ENCODE measurements around the gene ACTN1.

Gene ACTN1

DNA sequence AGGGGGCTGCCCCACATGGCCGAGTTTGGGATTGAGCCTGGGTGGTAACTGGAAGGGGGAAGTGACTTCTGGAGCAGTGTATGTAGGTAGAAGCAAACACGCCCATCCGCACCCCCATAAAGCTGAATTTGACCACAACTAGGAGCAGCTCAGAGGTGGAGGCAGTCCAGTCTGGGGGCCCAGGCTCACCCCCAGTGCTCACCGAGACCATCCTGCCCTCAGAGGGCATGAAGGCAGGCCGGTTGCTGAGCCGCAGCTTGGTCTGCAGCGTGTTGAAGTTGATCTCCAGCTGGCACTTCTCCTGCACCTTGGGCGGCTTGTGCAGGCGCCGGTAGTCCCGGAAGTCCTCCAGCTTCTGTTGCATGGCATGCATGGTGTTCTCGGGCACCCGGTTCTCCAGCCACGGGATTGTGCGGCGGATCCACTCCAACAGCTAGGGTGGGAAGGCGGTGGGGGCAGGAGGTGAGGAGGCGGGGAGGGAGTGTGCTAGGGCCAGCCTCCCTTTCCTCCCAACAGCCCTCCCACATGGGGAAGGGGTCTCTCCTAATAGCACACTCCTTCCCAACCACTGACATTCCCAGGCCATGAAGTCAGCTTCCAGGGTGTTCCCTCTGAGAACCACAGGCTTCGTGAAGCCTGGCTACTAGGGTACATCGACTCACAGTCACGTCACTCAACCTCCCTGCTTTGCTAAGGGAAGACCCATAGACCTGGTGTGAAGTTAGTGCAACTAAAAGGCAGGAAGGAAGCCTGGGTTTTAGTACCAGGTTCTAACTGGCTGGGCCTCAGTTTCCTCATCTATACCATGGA is 87.0 kb downstream of the ACTN1 start:
- Histone ChIP-seq H3K4me2 (no peak overlapping the region), H3K9ac (no peak overlapping the region), H3K4me1 (ENCODE audit: low read depth, poor library complexity, severe bottlenecking) (no peaks in the 10 kb centered on the region), H3K36me3 (ENCODE audit: insufficient read depth) (no peaks in the 10 kb centered on the region), H4K20me1 (ENCODE audit: insufficient read depth) (no peaks in the 10 kb centered on the region), H3K27ac (no peak overlapping the region), H3K79me2 (ENCODE audit: insufficient read depth, low read depth) (no peaks in the 10 kb centered on the region), H2AFZ (ENCODE audit: low read depth) (no peak overlapping the region), H3K27me3 (ENCODE audit: insufficient read depth, low read depth) (no peaks in the 10 kb centered on the region), H3K4me3 (IDR thresholded peaks at IDR 0.05; ENCODE audit: insufficient read depth, low read depth, low read length) (no peak overlapping the region)
- TF ChIP-seq CTCF (conservative IDR thresholded peaks at IDR 0.05; ENCODE audit: low read depth, low read length): no peak

GRCh38 chr14:68890173-68890931 is 88.8 kb downstream of the ACTN1 start:
- Histone ChIP-seq H2AFZ (ENCODE audit: low read depth) (no peak overlapping the region), H3K4me3 (IDR thresholded peaks at IDR 0.05; ENCODE audit: insufficient read depth, low read depth, low read length) (no peak overlapping the region), H3K27me3 (ENCODE audit: insufficient read depth, low read depth) (no peaks in the 10 kb centered on the region), H3K4me1 (ENCODE audit: low read depth, poor library complexity, severe bottlenecking) (no peaks in the 10 kb centered on the region), H3K79me2 (ENCODE audit: insufficient read depth, low read depth) (no peaks in the 10 kb centered on the region), H3K27ac (no peak overlapping the region), H3K9ac (no peak overlapping the region), H3K4me2 (no peak overlapping the region), H4K20me1 (ENCODE audit: insufficient read depth) (no peaks in the 10 kb centered on the region), H3K36me3 (ENCODE audit: insufficient read depth) (no peaks in the 10 kb centered on the region)
- no peak for TF ChIP-seq CTCF (conservative IDR thresholded peaks at IDR 0.05; ENCODE audit: low read depth, low read length)

DNA sequence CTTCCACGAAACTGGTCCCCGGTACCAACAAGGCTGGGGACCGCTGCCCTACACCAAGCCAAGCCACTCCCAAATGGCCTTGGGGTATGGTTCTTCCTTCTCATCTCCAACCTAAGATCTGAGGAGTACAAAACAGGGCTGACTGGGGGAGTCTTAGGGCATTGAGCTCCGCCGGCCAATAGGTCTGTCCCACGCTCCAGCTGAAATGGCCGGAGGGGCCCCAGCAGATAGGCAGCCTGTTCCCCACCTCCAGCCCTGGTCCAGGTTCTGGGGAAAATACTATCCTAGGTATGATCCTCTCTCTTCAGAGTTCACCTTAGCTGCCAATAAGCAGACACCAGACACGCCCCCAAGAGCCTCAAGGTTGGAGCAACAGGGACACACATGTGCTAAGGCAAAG is 90.2 kb downstream of the ACTN1 start:
- no peak for TF ChIP-seq CTCF (conservative IDR thresholded peaks at IDR 0.05; ENCODE audit: low read depth, low read length)
- H3K4me2 ChIP-seq: no peak overlapping the region
- H3K4me1 ChIP-seq (ENCODE audit: low read depth, poor library complexity, severe bottlenecking): no peaks in the 10 kb centered on the region
- no peaks in the 10 kb centered on the region for H3K79me2 ChIP-seq (ENCODE audit: insufficient read depth, low read depth)
- no peak overlapping the region for H3K27ac ChIP-seq
- no peaks in the 10 kb centered on the region for H3K36me3 ChIP-seq (ENCODE audit: insufficient read depth)
- no peak overlapping the region for H3K9ac ChIP-seq
- no peak overlapping the region for H2AFZ ChIP-seq (ENCODE audit: low read depth)
- no peak overlapping the region for H3K4me3 ChIP-seq (IDR thresholded peaks at IDR 0.05; ENCODE audit: insufficient read depth, low read depth, low read length)
- no peaks in the 10 kb centered on the region for H3K27me3 ChIP-seq (ENCODE audit: insufficient read depth, low read depth)
- no peaks in the 10 kb centered on the region for H4K20me1 ChIP-seq (ENCODE audit: insufficient read depth)

- Histone ChIP-seq H2AFZ (ENCODE audit: low read depth) (no peak overlapping the region), H3K79me2 (ENCODE audit: insufficient read depth, low read depth) (no peaks in the 10 kb centered on the region), H3K36me3 (ENCODE audit: insufficient read depth) (no peaks in the 10 kb centered on the region), H3K27me3 (ENCODE audit: insufficient read depth, low read depth) (no peaks in the 10 kb centered on the region), H3K4me1 (ENCODE audit: low read depth, poor library complexity, severe bottlenecking) (no peaks in the 10 kb centered on the region), H4K20me1 (ENCODE audit: insufficient read depth) (no peaks in the 10 kb centered on the region), H3K27ac (no peak overlapping the region), H3K4me2 (no peak overlapping the region), H3K9ac (no peak overlapping the region), H3K4me3 (IDR thresholded peaks at IDR 0.05; ENCODE audit: insufficient read depth, low read depth, low read length) (no peak overlapping the region)
- TF ChIP-seq CTCF (conservative IDR thresholded peaks at IDR 0.05; ENCODE audit: low read depth, low read length): no peak
These were observed 90.9 kb downstream of the ACTN1 start for GRCh38 chr14:68888025-68888850.

Data from KMS-11 (cell line).